ENCODE data around the gene CASP8AP2. TPM values are rescaled to one million over a fixed set of nuclear protein-coding genes. Genes with fewer than 3 reads are reported as not detected.

The CASP8AP2 gene
- total RNA-seq (2022; extraction: Qiagen RNA extraction; ENCODE audit: low read depth): 3.7 to 8.0 TPM (median 6.6 TPM) in 5 replicates

GRCh38 chr6:89829472-89830169 lies at the start of gene CASP8AP2:
CASP8AP2 (plus strand) TSS chr6:89829880.

GRCh38 chr6:89819336-89820130 lies 10.1 kb upstream of the CASP8AP2 start, which contains the start of gene MDN1:
MDN1 (minus strand) TSS chr6:89819794; CDS start chr6:89819607, 187 bp downstream.

GRCh38 chr6:89894169-89894568 lies 64.5 kb downstream of the CASP8AP2 start, which contains the start of gene GJA10:
GJA10 (plus strand) TSS chr6:89894469; CDS start chr6:89894469, 0 bp downstream.

Other genes with a start within 250 kb of the CASP8AP2 start
- 23.3 to 47.8 TPM (median 28.3 TPM) in 5 replicates for gene LYRM2, start 191.1 kb upstream of the CASP8AP2 start, total RNA-seq (2022; extraction: Qiagen RNA extraction; ENCODE audit: low read depth)
- gene MDN1, start 10.1 kb upstream of the CASP8AP2 start, total RNA-seq (2022; extraction: Qiagen RNA extraction; ENCODE audit: low read depth): 9.7 to 14.2 TPM (median 12.2 TPM) in 5 replicates
- gene GJA10, start 64.6 kb downstream of the CASP8AP2 start, total RNA-seq (2022; extraction: Qiagen RNA extraction; ENCODE audit: low read depth): not detected in 5 replicates